Measurements from ENCODE around the gene AHI1. TPM values are rescaled to one million over a fixed set of nuclear protein-coding genes. Genes with fewer than 3 reads are reported as not detected.

AHI1 gene
- total and polyA plus RNA-seq, 2 of the 13 experiments (the other 11 are each of a cell fraction or from before 2014, with no cell fraction given), result 7.2 to 18.6 TPM

DNA sequence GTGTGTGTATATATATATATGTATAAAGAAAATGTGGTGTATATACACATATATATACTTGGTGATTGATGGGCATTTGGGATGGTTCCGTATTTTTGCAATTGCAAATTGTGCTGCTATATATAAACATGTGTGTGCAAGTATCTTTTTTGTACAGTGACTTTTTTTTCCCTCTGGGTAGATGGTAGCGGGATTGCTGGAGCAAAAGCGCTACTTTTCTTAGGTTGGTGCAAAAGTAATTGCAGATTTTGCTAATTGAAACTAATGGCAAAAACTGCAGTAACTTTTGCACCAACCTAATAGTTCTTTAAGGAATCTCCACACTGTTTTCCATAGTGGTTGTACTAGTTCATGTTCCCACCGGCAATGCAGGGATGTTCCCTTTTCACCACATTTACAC lies 135.4 kb downstream of the AHI1 start:
- TF ChIP-seq ZNF550 (CRISPR knock-in tag; IDR thresholded peaks at IDR 0.05; ENCODE audit: borderline replicate concordance), result no peak
- TF ChIP-seq ZSCAN12 (CRISPR knock-in tag; IDR thresholded peaks at IDR 0.05), result no peak
- TF ChIP-seq PAX8 (CRISPR knock-in tag; IDR thresholded peaks at IDR 0.05; ENCODE audit: borderline replicate concordance), result no peak
- TF ChIP-seq ZNF720 (CRISPR knock-in tag; IDR thresholded peaks at IDR 0.05), result no peak
- no peak for TF ChIP-seq IKZF1 (IDR thresholded peaks at IDR 0.05)
- TF ChIP-seq, protein P1, sequence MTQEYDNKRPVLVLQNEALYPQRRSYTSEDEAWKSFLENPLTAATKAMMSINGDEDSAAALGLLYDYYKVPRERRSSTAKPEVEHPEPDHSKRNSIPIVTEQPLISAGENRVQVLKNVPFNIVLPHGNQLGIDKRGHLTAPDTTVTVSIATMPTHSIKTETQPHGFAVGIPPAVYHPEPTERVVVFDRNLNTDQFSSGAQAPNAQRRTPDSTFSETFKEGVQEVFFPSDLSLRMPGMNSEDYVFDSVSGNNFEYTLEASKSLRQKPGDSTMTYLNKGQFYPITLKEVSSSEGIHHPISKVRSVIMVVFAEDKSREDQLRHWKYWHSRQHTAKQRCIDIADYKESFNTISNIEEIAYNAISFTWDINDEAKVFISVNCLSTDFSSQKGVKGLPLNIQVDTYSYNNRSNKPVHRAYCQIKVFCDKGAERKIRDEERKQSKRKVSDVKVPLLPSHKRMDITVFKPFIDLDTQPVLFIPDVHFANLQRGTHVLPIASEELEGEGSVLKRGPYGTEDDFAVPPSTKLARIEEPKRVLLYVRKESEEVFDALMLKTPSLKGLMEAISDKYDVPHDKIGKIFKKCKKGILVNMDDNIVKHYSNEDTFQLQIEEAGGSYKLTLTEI (CRISPR knock-in tag; conservative IDR thresholded peaks at IDR 0.05), result no peak
- no peak for TF ChIP-seq ZNF225 (CRISPR knock-in tag; IDR thresholded peaks at IDR 0.05)
- TF ChIP-seq, protein P2, sequence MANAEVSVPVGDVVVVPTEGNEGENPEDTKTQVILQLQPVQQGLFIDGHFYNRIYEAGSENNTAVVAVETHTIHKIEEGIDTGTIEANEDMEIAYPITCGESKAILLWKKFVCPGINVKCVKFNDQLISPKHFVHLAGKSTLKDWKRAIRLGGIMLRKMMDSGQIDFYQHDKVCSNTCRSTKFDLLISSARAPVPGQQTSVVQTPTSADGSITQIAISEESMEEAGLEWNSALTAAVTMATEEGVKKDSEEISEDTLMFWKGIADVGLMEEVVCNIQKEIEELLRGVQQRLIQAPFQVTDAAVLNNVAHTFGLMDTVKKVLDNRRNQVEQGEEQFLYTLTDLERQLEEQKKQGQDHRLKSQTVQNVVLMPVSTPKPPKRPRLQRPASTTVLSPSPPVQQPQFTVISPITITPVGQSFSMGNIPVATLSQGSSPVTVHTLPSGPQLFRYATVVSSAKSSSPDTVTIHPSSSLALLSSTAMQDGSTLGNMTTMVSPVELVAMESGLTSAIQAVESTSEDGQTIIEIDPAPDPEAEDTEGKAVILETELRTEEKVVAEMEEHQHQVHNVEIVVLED (CRISPR knock-in tag; IDR thresholded peaks at IDR 0.05; ENCODE audit: borderline replicate concordance), result no peak
- no peak for TF ChIP-seq ZKSCAN8 (CRISPR knock-in tag; IDR thresholded peaks at IDR 0.05; ENCODE audit: borderline replicate concordance)
- TF ChIP-seq ZNF235 (CRISPR knock-in tag; IDR thresholded peaks at IDR 0.05; ENCODE audit: borderline replicate concordance), result no peak
- no peak for TF ChIP-seq CHD2 (IDR thresholded peaks at IDR 0.05; ENCODE audit: low read depth, low read length)
- no peak for TF ChIP-seq ETV5 (CRISPR knock-in tag; IDR thresholded peaks at IDR 0.05; ENCODE audit: borderline replicate concordance)
- WGBS (ENCODE audit: low lambda C conversion rate), result 99% methylated on average over 4 of the region's 4 CpGs
- Histone ChIP-seq H3K9me3 (ENCODE audit: low read length) (peaks cover 22% of the 10 kb centered on the region), H3K79me2 (ENCODE audit: insufficient read depth, low read length) (no peaks in the 10 kb centered on the region), H3K9ac (ENCODE audit: insufficient read depth, low read depth, low read length) (no peak overlapping the region), H2AFZ (ENCODE audit: low read length) (no peak overlapping the region), H3K27me3 (ENCODE audit: control insufficient read depth in 1 of 2, insufficient read depth in 2 of 2, low read length in 2 of 2) (no peaks in the 10 kb centered on the region), H4K20me1 (ENCODE audit: insufficient read depth, low read length) (no peaks in the 10 kb centered on the region), H3K4me1 (ENCODE audit: insufficient read depth, low read length) (peaks cover 10% of the 10 kb centered on the region), H3K36me3 (replicated peaks in 1 of 2; ENCODE audit: control insufficient read depth in 1 of 2, insufficient read depth in 2 of 2, low read length in 2 of 2) (no peaks in the 10 kb centered on the region), H3K4me2 (ENCODE audit: low read depth, low read length) (no peak overlapping the region), H3K4me3 (replicated peaks in 1 of 3; ENCODE audit: insufficient read depth in 1 of 3, low read depth in 2 of 3, low read length in 3 of 3) (no peak overlapping the region), H3K27ac (ENCODE audit: extremely low read length, insufficient read depth, low read length) (no peak overlapping the region)
- POLR2A ChIA-PET, result no interaction called here
- CTCF ChIA-PET (ENCODE audit: low intra/inter-chr PET ratio, low total read pairs), result no interaction called here
- intact Hi-C loops (cut with micrococcal nuclease; ENCODE audit: unreplicated experiment) (no loop called here), in situ Hi-C loops (cut with HindIII; ENCODE audit: extremely low pct_ligation_motif_present, low pct_unique_long_range_greater_than_20kb) (no loop called here)
- FAIRE-seq (no peak), ATAC-seq (no peak), DNase-seq (ENCODE audit: low spot score) (no peak)
- BruUV-seq (replicated peaks), result no TSS peak
